HUES6 (cell line): Measurements from ENCODE around the gene GTF3C1.

ENCODE experiments used
- H3K27ac ChIP-seq: 2 replicates; pipeline ENCODE4 v1.7.0; 2013; ENCODE audit warnings: low read depth, mild to moderate bottlenecking, low read length, inconsistent platforms
- H3K27me3 ChIP-seq: 2 replicates; pipeline ENCODE4 v1.6.1; 2013; ENCODE audit warnings: low read length; ENCODE audit not compliant: control insufficient read depth, insufficient read depth
- H3K36me3 ChIP-seq: 2 replicates; pipeline ENCODE4 v1.6.1; 2013; ENCODE audit warnings: low read length; ENCODE audit not compliant: control insufficient read depth, insufficient read depth
- H3K4me1 ChIP-seq: 2 replicates; pipeline ENCODE4 v1.6.1; 2013; ENCODE audit warnings: low read length; ENCODE audit not compliant: control insufficient read depth, insufficient read depth
- H3K4me3 ChIP-seq: 2 replicates; pipeline ENCODE4 v1.5.1; 2013; ENCODE audit warnings: low read depth, low read length
- H3K9ac ChIP-seq: one replicate; pipeline ENCODE4 v1.6.1; 2013; ENCODE audit warnings: mild to moderate bottlenecking, low read length
- H3K9me3 ChIP-seq: 2 replicates; pipeline ENCODE4 v1.6.1; 2013; ENCODE audit warnings: low read depth, low read length; ENCODE audit not compliant: control insufficient read depth, insufficient read depth

GTF3C1 gene

GRCh38 chr16:27549746-27550581, at the start of gene GTF3C1, which contains the start of gene KATNIP:
Gene GTF3C1, minus strand, starts transcription at chr16:27549913. Its CDS starts 23 bp downstream, at chr16:27549890.
Gene KATNIP, plus strand, starts transcription at chr16:27550144. Its CDS starts 27 bp downstream, at chr16:27550171.
- peak within 1 kb of the TSS; percentile 81 for H3K9ac ChIP-seq
- peak within 1 kb of the TSS; percentile 22; the same call in 1 of the 2 replicates for H3K27ac ChIP-seq
- peaks cover 11% of the 10 kb centered on the region for H3K36me3 ChIP-seq
- H3K9me3 ChIP-seq = no peaks in the 10 kb centered on the region
- H3K4me1 ChIP-seq = no peaks in the 10 kb centered on the region; the same call in none of the 2 replicates
- H3K4me3 ChIP-seq = peak within 1 kb of the TSS; percentile 94
- no peaks in the 10 kb centered on the region for H3K27me3 ChIP-seq

GRCh38 chr16:27598931-27599565, 49.3 kb upstream of the GTF3C1 start:
- Histone ChIP-seq H3K4me1 (peaks cover 31% of the 10 kb centered on the region), H3K9ac (no peak overlapping the region), H3K36me3 (no peaks in the 10 kb centered on the region), H3K9me3 (no peaks in the 10 kb centered on the region), H3K27me3 (no peaks in the 10 kb centered on the region), H3K4me3 (no peak overlapping the region), H3K27ac (no peak overlapping the region)

- Histone ChIP-seq H3K9me3 (no peaks in the 10 kb centered on the region), H3K36me3 (no peaks in the 10 kb centered on the region), H3K9ac (no peak overlapping the region), H3K27ac (no peak overlapping the region), H3K4me1 (peaks cover 31% of the 10 kb centered on the region), H3K27me3 (no peaks in the 10 kb centered on the region), H3K4me3 (no peak overlapping the region)
Observed at GRCh38 chr16:27598220-27598619, 48.5 kb upstream of the GTF3C1 start.

GRCh38 chr16:27597361-27597760, 47.6 kb upstream of the GTF3C1 start:
- no peaks in the 10 kb centered on the region for H3K36me3 ChIP-seq
- no peaks in the 10 kb centered on the region for H3K9me3 ChIP-seq
- H3K4me3 ChIP-seq = no peak overlapping the region
- no peaks in the 10 kb centered on the region for H3K27me3 ChIP-seq
- H3K27ac ChIP-seq = no peak overlapping the region
- peaks cover 24% of the 10 kb centered on the region for H3K4me1 ChIP-seq
- H3K9ac ChIP-seq = no peak overlapping the region

GRCh38 chr16:27596411-27596810, 46.7 kb upstream of the GTF3C1 start:
- Histone ChIP-seq H3K9ac (no peak overlapping the region), H3K27ac (no peak overlapping the region), H3K9me3 (no peaks in the 10 kb centered on the region), H3K36me3 (no peaks in the 10 kb centered on the region), H3K4me3 (no peak overlapping the region), H3K27me3 (no peaks in the 10 kb centered on the region), H3K4me1 (peaks cover 21% of the 10 kb centered on the region)

GRCh38 chr16:27595993-27596392, 46.3 kb upstream of the GTF3C1 start:
- no peaks in the 10 kb centered on the region for H3K27me3 ChIP-seq
- H3K36me3 ChIP-seq = no peaks in the 10 kb centered on the region
- no peak overlapping the region for H3K9ac ChIP-seq
- peaks cover 20% of the 10 kb centered on the region for H3K4me1 ChIP-seq
- H3K27ac ChIP-seq = no peak overlapping the region
- H3K9me3 ChIP-seq = no peaks in the 10 kb centered on the region
- H3K4me3 ChIP-seq = no peak overlapping the region

- no peak overlapping the region for H3K9ac ChIP-seq
- no peaks in the 10 kb centered on the region for H3K9me3 ChIP-seq
- H3K27me3 ChIP-seq = no peaks in the 10 kb centered on the region
- no peak overlapping the region for H3K4me3 ChIP-seq
- peaks cover 18% of the 10 kb centered on the region for H3K4me1 ChIP-seq
- no peaks in the 10 kb centered on the region for H3K36me3 ChIP-seq
- no peak overlapping the region for H3K27ac ChIP-seq
Observed at GRCh38 chr16:27595475-27595874, 45.8 kb upstream of the GTF3C1 start.

- H3K27me3 ChIP-seq = no peaks in the 10 kb centered on the region
- 0 out of 2 replicates have a peak, but pooled peaks cover 2% of the 10 kb centered on the region for H3K9me3 ChIP-seq
- H3K4me3 ChIP-seq = no peak overlapping the region
- H3K4me1 ChIP-seq = no peaks in the 10 kb centered on the region
- no peak overlapping the region for H3K27ac ChIP-seq
- H3K9ac ChIP-seq = no peak overlapping the region
- H3K36me3 ChIP-seq = no peaks in the 10 kb centered on the region
Observed at GRCh38 chr16:27591837-27592236, 42.1 kb upstream of the GTF3C1 start.

- Histone ChIP-seq H3K4me3 (no peak overlapping the region), H3K9me3 (0 out of 2 replicates have a peak, but pooled peaks cover 2% of the 10 kb centered on the region), H3K36me3 (no peaks in the 10 kb centered on the region; the same call in 1 of the 2 replicates), H3K4me1 (no peaks in the 10 kb centered on the region), H3K27me3 (no peaks in the 10 kb centered on the region), H3K27ac (no peak overlapping the region), H3K9ac (no peak overlapping the region)
Observed at GRCh38 chr16:27588057-27588456, 38.3 kb upstream of the GTF3C1 start.

- Histone ChIP-seq H3K9me3 (0 out of 2 replicates have a peak, but pooled peaks cover 2% of the 10 kb centered on the region), H3K27me3 (no peaks in the 10 kb centered on the region), H3K4me3 (no peak overlapping the region), H3K9ac (no peak overlapping the region), H3K4me1 (peaks cover 5% of the 10 kb centered on the region; the same call in 1 of the 2 replicates), H3K36me3 (no peaks in the 10 kb centered on the region; the same call in 1 of the 2 replicates), H3K27ac (no peak overlapping the region)
Observed at GRCh38 chr16:27586711-27587110, 37.0 kb upstream of the GTF3C1 start.

- Histone ChIP-seq H3K9ac (no peak overlapping the region), H3K36me3 (no peaks in the 10 kb centered on the region; the same call in 1 of the 2 replicates), H3K4me1 (peaks cover 5% of the 10 kb centered on the region; the same call in 1 of the 2 replicates), H3K27me3 (no peaks in the 10 kb centered on the region), H3K9me3 (0 out of 2 replicates have a peak, but pooled peaks cover 2% of the 10 kb centered on the region), H3K4me3 (no peak overlapping the region), H3K27ac (no peak overlapping the region)
Observed at GRCh38 chr16:27585200-27585599, 35.5 kb upstream of the GTF3C1 start.
